Large intestine (tissue), 3 donors: Measurements from ENCODE around the gene DNAH11. TPM values are rescaled to one million over a fixed set of nuclear protein-coding genes. Genes with fewer than 3 reads are reported as not detected.

Experiments
- DNase-seq, 2 donors: peaks; one replicate each; pipeline versions ENCODE4 v3.0.0 to v3.0.0-alpha.2; 2013
- H3K27ac ChIP-seq: one replicate; pipeline ENCODE4 v1.5.1; 2013; ENCODE audit warnings: low read length
- H3K27me3 ChIP-seq: 2 replicates; pipeline ENCODE4 v1.6.1; 2013; ENCODE audit warnings: low read length; ENCODE audit not compliant: control insufficient read depth, insufficient read depth
- H3K36me3 ChIP-seq: 2 replicates; pipeline ENCODE4 v1.6.1; 2013; ENCODE audit warnings: low read length; ENCODE audit not compliant: control insufficient read depth, insufficient read depth
- H3K4me1 ChIP-seq: one replicate; pipeline ENCODE4 v1.6.1; 2013; ENCODE audit warnings: low read length; ENCODE audit not compliant: control insufficient read depth, insufficient read depth
- H3K4me3 ChIP-seq: one replicate; pipeline ENCODE4 v1.5.1; 2013; ENCODE audit warnings: low read length
- H3K9me3 ChIP-seq: one replicate; pipeline ENCODE4 v1.6.1; 2013; ENCODE audit warnings: mild to moderate bottlenecking, low read depth, low read length, moderate library complexity; ENCODE audit not compliant: control insufficient read depth
- WGBS: methylation state at CpG from one replicate; pipeline ENCODE4 v1.1.5; 2013; ENCODE audit warnings: low lambda C conversion rate; ENCODE audit not compliant: insufficient coverage; 5-methylcytosine and 5-hydroxymethylcytosine counted together
- polyA plus RNA-seq: library from polyadenylated mRNA; unstranded; fragments of 120-200 nt; gene quantifications from one replicate; pipeline ENCODE4 v1.2.1, GENCODE V29; 2013

Gene DNAH11
- polyA plus RNA-seq, 1 donor = 0.40 TPM

DNA sequence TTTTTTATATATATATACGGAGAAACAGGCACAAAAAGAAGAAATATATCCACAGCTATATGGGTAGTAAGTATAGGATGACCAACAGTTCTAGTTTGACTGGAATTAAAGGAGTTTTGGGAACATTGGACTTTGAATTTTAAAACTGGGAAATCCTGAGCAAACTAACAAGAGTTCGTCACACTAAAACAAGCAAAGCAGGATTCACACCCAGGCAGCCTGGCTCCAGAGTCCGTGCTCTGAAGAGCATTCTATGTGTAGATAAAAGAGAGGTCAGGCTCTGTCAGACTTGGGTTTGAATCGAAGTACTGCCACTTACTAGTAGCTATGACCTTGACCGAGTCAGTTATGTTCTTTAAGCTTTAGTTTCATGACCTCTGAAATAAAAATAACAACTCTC lies 191.0 kb downstream of the DNAH11 start:
- H3K9me3 ChIP-seq = no peaks in the 10 kb centered on the region
- H3K4me1 ChIP-seq = no peaks in the 10 kb centered on the region
- 100% methylated on average over 1 of the region's 5 CpGs for WGBS
- no peaks in the 10 kb centered on the region for H3K27me3 ChIP-seq
- no peaks in the 10 kb centered on the region for H3K36me3 ChIP-seq
- no peak for DNase-seq
- no peak overlapping the region for H3K4me3 ChIP-seq
- no peak overlapping the region for H3K27ac ChIP-seq

DNA sequence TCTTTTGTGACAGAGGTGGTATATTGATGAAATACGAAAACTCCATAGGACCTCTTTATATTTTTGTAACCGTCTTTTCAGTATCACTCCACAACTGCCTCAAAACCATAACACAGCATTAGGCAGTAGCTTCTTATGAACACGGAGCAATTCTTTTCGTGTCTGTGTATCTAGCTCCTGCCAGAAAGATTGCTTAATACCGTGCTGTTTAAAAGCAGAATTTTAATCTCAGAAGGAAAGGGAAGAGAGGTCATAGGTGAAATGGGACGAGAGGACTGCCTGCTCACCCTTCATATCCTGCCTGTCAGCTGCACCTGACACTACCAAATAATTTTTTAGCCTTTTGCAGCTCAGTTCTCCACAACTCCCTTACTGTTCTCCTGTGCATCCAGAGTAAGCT lies 200.7 kb downstream of the DNAH11 start:
- Histone ChIP-seq H3K27me3 (no peaks in the 10 kb centered on the region), H3K4me1 (no peaks in the 10 kb centered on the region), H3K27ac (no peak overlapping the region), H3K4me3 (no peak overlapping the region), H3K36me3 (no peaks in the 10 kb centered on the region), H3K9me3 (no peaks in the 10 kb centered on the region)
- no peak for DNase-seq
- WGBS = no CpG with 5 or more reads among the region's 6 CpGs

DNA sequence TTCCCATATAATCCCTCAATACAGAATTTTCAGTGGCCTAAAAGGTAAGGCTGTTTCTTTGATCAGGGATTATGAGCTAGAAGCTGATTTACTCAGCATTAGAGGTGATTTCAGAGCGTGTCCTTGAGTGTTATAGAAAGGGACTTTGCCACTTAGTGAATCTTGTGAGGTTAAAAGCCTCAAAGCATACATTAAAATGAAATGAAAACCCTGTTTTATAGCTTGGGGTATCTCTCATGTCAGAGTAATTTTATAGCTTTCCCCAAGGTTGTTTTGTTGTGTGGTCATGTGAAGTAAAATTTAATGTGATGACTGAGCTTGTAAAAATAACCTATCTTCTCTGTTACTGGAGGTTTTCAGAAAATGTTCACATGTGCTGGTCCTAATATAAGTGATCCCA lies 204.1 kb downstream of the DNAH11 start:
- no peaks in the 10 kb centered on the region for H3K36me3 ChIP-seq
- no peak overlapping the region for H3K4me3 ChIP-seq
- H3K4me1 ChIP-seq = no peaks in the 10 kb centered on the region
- DNase-seq = no peak
- H3K27ac ChIP-seq = no peak overlapping the region
- H3K9me3 ChIP-seq = no peaks in the 10 kb centered on the region
- H3K27me3 ChIP-seq = no peaks in the 10 kb centered on the region
- no CpG with 5 or more reads among the region's 1 CpG for WGBS

DNA sequence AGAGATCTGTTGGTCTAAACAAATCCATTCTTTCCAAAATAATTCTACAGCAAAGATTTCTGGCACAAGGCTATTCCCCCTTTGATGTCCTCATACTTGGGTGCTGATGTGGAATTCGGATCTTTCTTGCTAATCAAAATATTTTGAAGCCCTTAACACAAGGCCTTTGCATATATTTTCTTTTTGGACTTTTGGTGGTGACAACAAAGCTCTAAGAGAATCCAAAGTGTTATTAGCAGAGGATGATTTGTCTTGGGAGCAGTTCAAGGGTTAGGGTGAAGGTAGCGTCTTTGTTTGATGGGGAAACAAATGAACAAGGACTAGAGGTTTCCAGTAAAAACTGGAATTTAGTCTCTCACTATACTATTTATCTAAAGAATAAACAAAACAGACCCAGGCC lies 205.0 kb downstream of the DNAH11 start:
- DNase-seq = no peak
- Histone ChIP-seq H3K27ac (no peak overlapping the region), H3K9me3 (no peaks in the 10 kb centered on the region), H3K4me3 (no peak overlapping the region), H3K4me1 (no peaks in the 10 kb centered on the region), H3K36me3 (no peaks in the 10 kb centered on the region), H3K27me3 (no peaks in the 10 kb centered on the region)
- no CpG with 5 or more reads among the region's 2 CpGs for WGBS

DNA sequence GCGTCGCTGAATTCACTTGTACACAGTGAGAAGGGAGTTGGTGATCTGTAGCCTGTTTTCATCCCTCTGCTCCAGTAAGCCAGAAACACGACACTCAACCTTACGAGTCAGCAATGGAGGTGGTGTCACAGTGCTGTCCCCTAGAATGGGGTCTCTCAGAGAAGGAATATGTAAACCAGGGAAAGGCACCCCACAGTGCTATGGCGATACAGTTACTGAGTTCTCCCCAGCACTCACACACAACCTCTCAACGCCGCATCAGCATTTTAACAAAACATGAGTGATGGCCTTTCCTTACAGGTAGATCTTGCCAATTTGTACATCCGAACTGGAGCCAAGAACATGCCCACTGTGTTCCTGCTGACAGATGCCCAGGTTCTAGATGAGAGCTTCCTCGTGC lies 206.5 kb downstream of the DNAH11 start:
- Histone ChIP-seq H3K9me3 (no peaks in the 10 kb centered on the region), H3K27me3 (no peaks in the 10 kb centered on the region), H3K4me3 (no peak overlapping the region), H3K36me3 (no peaks in the 10 kb centered on the region), H3K27ac (no peak overlapping the region), H3K4me1 (no peaks in the 10 kb centered on the region)
- WGBS = 80% methylated on average over 1 of the region's 9 CpGs
- DNase-seq = no peak

DNA sequence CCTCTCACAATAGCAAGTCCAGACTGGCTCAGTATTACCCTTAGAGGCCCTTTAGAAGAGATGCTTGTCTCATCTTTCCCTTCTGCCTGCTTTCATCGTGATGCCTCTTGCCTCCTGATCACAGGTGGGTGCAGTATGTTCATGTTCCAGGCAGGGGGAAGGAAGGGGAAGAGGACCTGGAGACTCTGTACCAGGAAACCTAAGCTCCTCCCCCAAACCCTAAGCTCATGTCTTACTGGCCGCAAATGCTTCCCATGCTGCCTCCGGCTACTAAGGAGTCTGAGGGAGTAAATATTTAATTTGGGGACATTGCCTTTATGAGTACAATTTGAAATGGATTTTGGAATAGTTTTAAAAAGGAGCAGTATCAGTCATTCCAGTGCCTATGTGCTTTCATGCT lies 210.2 kb downstream of the DNAH11 start:
- Histone ChIP-seq H3K36me3 (no peaks in the 10 kb centered on the region), H3K9me3 (no peaks in the 10 kb centered on the region), H3K27me3 (no peaks in the 10 kb centered on the region), H3K27ac (no peak overlapping the region), H3K4me1 (peaks cover 3% of the 10 kb centered on the region), H3K4me3 (no peak overlapping the region)
- WGBS = no CpG with 5 or more reads among the region's 3 CpGs
- no peak for DNase-seq

DNA sequence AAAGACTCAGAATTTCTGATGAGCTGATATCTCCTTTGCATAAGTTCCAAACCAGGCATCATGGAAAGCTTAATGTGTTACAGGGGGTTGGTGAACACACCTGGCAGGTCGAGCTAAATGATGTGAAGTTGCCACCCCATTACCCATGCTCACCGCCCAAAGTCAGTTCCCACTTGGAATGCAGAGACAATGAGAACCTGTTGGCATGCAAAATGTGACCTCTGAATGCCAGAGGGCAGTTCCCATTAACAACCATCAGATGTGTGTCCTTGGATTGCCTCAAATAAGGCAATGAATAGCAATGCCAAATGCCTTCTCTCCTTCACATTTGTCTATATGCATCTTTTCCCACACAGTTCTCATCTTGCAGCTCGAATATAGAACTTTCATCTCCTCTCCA lies 212.1 kb downstream of the DNAH11 start:
- no peak overlapping the region for H3K27ac ChIP-seq
- H3K27me3 ChIP-seq = no peaks in the 10 kb centered on the region
- no peak overlapping the region for H3K4me3 ChIP-seq
- no peaks in the 10 kb centered on the region for H3K9me3 ChIP-seq
- no peak for DNase-seq
- 100% methylated on average over 1 of the region's 3 CpGs for WGBS
- H3K36me3 ChIP-seq = no peaks in the 10 kb centered on the region
- peaks cover 3% of the 10 kb centered on the region for H3K4me1 ChIP-seq

DNA sequence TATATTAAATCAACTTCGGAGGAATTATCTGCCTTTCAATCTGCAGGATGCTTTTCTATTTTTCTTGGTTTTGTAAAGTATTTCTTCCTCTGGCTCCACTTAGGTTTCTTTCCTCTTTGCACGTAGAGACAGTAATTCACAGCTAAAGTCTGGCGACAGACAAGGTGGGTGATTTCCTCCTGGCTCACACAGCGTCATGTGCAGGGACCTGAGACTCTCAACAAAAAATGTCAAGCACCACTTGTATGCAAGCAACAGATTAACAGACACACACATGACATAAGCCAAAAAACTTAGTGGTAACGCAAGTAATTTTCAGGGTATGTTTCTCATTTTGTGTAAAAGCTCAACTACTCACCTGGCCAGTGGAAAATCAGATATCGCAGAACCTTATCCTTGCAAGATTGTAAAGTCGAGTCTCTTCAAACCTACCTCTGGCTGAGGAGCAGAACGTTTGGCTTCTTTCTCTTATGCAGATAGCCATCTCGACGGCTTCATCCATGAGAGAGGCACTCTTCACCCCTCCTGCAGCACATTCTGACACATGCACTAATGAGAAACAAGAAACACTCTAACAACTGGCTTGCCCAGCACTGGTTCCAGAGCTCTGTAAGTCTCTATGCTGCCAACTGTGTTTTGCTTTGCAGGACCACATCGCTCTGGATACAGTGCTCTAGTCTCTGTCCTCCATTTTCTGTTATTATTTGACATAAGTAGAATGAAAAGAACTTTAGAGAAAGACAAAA lies 214.9 kb downstream of the DNAH11 start:
- no peak for DNase-seq
- 75% methylated on average over 1 of the region's 11 CpGs for WGBS
- Histone ChIP-seq H3K9me3 (no peaks in the 10 kb centered on the region), H3K4me3 (no peak overlapping the region), H3K4me1 (peaks cover 3% of the 10 kb centered on the region), H3K36me3 (no peaks in the 10 kb centered on the region), H3K27me3 (no peaks in the 10 kb centered on the region), H3K27ac (no peak overlapping the region)

DNA sequence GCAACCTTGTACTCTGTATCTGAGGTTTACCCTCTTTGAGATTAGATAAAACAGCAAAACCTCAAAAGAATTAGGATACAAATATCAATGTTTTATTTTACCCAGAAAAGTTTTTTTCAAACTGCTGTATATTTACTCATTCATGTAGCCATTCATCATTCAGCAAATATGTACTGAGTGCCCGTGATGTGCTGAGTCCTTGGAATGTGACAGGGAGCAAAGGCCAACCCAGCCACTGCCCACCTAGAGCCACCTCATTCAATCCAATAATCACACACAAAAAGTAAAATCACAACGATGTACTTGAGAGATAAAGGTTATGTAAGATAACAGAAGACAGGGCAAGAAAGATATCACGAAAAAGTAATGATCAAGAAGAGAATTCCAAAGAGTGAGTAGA lies 215.4 kb downstream of the DNAH11 start:
- Histone ChIP-seq H3K9me3 (no peaks in the 10 kb centered on the region), H3K27ac (no peak overlapping the region), H3K36me3 (no peaks in the 10 kb centered on the region), H3K4me1 (peaks cover 3% of the 10 kb centered on the region), H3K4me3 (no peak overlapping the region), H3K27me3 (no peaks in the 10 kb centered on the region)
- no peak for DNase-seq
- 13% methylated on average over 1 of the region's 3 CpGs for WGBS

DNA sequence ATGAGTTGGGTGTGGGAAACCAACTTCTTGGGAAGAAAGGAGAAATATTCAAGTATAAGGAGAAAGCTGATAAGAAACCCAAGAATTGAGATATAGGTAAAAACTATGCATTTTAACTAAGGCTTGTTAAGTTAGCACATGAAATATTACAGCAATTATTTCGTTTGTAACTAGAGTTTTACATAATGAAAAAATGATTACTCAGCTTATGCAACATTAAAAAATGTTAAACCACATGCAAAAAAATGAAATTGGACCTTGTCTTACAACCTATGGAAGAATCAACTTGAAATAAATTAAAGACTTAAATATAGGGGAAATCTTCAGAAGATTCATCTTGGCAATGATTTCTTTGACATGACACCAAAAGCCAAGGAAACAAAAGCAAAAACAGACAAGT lies 219.6 kb downstream of the DNAH11 start:
- no peak for DNase-seq
- Histone ChIP-seq H3K9me3 (no peaks in the 10 kb centered on the region), H3K27ac (no peak overlapping the region), H3K4me1 (peaks cover 3% of the 10 kb centered on the region), H3K4me3 (no peak overlapping the region), H3K27me3 (no peaks in the 10 kb centered on the region), H3K36me3 (no peaks in the 10 kb centered on the region)
- WGBS = no CpG with 5 or more reads among the region's 1 CpG

DNA sequence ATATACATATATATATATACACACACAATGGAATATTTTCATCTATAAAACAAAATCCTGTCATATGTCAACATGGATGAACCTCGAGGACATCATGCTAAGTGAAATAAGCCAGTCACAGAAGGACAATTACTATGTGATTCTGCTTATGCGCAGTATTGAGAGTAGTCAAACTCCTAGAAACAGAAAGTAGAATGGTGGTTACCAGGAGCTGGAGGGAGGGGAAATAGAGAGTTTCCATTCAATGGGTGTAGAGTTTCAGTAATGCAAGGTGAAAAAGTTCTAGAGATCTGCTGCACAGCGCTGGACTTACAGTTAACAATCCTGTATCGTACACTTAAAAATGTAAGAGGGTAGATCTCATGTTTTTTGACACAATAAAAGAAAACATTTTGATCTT lies 221.0 kb downstream of the DNAH11 start:
- no CpG with 5 or more reads among the region's 4 CpGs for WGBS

More for the DNA sequence above, 221.0 kb downstream of the DNAH11 start:
- Histone ChIP-seq H3K4me3 (no peak overlapping the region), H3K36me3 (no peaks in the 10 kb centered on the region), H3K27me3 (no peaks in the 10 kb centered on the region), H3K4me1 (no peaks in the 10 kb centered on the region), H3K9me3 (no peaks in the 10 kb centered on the region), H3K27ac (no peak overlapping the region)
- DNase-seq = no peak
